ENCODE measurements around the gene GMEB2. TPM values are rescaled to one million over a fixed set of nuclear protein-coding genes. Genes with fewer than 3 reads are reported as not detected.

GMEB2 gene
- total and polyA plus RNA-seq, 10 of the 15 experiments (the other 5 are each of a cell fraction or from before 2014, with no cell fraction given) = 0.08 to 15.1 (median 6.9) TPM

DNA sequence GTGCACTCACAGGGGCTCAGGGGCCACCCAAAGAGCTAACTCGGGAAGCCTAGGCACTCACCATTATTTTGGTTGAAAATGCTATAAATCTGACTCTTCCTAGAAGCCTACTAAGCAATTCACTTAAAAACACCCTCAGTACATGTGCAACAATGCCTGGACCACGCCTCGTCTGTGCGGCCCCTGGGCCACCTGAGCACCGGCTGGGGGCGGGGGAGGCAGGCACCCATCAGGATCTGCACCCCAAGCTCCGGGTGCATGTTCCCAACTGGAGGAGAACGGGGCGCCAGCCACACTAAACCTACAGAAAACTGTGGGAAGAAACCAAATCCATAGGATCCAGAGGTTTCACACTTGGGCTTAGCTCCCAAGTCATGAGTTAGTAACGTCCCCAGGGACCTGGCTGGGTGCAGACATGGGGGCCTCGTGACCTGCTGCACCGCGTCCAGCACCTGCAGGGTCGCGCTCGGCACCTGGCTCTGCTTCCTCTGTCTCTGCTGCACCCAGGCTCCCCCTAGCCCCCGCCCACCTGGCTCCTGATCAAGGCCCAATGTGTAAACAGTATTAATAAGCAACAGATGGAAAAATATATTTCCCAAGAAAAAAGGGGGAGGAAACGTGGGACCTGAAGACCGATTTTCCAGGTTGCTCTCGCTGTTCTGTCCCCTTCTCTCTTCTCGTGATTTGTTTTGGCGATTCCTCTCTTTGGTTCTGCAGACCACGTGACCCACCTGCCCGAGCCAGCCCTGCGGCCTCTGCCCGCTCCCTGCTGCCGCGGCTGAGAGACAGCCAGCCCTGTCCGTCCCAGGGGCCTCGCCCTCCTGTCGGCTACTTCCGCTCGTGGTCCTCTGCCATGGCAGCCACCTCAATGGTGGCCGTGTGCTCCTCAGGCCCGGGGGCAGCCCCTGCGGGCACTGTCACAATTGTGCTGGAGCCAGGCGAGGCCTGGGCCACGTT is 37.4 kb downstream of the GMEB2 start (continued):
- TF ChIP-seq ZNF217 (IDR thresholded peaks at IDR 0.05) (no peak), STAT3 (IDR thresholded peaks at IDR 0.05; ENCODE audit: low read depth, low read length) (no peak), HDGF (IDR thresholded peaks at IDR 0.05) (no peak), SMAD1 (IDR thresholded peaks at IDR 0.05; ENCODE audit: low read depth, partially characterized antibody) (no peak), SP1 (IDR thresholded peaks at IDR 0.05; ENCODE audit: low read depth, low read length) (no peak), LARP7 (IDR thresholded peaks at IDR 0.05) (no peak), KDM1A (IDR thresholded peaks at IDR 0.05; ENCODE audit: borderline replicate concordance) (no peak), RUNX3 (IDR thresholded peaks at IDR 0.05; ENCODE audit: low read length) (no peak), CBX5 (IDR thresholded peaks at IDR 0.05; ENCODE audit: low read depth) (no peak), ETV6 (conservative IDR thresholded peaks at IDR 0.05 in 1 of 2, IDR thresholded peaks at IDR 0.05 in 1 of 2; ENCODE audit: borderline replicate concordance in 1 of 2, low read depth in 1 of 2) (no peak)
- TF ChIP-seq, protein P1, sequence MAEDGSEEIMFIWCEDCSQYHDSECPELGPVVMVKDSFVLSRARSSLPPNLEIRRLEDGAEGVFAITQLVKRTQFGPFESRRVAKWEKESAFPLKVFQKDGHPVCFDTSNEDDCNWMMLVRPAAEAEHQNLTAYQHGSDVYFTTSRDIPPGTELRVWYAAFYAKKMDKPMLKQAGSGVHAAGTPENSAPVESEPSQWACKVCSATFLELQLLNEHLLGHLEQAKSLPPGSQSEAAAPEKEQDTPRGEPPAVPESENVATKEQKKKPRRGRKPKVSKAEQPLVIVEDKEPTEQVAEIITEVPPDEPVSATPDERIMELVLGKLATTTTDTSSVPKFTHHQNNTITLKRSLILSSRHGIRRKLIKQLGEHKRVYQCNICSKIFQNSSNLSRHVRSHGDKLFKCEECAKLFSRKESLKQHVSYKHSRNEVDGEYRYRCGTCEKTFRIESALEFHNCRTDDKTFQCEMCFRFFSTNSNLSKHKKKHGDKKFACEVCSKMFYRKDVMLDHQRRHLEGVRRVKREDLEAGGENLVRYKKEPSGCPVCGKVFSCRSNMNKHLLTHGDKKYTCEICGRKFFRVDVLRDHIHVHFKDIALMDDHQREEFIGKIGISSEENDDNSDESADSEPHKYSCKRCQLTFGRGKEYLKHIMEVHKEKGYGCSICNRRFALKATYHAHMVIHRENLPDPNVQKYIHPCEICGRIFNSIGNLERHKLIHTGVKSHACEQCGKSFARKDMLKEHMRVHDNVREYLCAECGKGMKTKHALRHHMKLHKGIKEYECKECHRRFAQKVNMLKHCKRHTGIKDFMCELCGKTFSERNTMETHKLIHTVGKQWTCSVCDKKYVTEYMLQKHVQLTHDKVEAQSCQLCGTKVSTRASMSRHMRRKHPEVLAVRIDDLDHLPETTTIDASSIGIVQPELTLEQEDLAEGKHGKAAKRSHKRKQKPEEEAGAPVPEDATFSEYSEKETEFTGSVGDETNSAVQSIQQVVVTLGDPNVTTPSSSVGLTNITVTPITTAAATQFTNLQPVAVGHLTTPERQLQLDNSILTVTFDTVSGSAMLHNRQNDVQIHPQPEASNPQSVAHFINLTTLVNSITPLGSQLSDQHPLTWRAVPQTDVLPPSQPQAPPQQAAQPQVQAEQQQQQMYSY (CRISPR knock-in tag; IDR thresholded peaks at IDR 0.05) = no peak
- TF ChIP-seq, protein P2, sequence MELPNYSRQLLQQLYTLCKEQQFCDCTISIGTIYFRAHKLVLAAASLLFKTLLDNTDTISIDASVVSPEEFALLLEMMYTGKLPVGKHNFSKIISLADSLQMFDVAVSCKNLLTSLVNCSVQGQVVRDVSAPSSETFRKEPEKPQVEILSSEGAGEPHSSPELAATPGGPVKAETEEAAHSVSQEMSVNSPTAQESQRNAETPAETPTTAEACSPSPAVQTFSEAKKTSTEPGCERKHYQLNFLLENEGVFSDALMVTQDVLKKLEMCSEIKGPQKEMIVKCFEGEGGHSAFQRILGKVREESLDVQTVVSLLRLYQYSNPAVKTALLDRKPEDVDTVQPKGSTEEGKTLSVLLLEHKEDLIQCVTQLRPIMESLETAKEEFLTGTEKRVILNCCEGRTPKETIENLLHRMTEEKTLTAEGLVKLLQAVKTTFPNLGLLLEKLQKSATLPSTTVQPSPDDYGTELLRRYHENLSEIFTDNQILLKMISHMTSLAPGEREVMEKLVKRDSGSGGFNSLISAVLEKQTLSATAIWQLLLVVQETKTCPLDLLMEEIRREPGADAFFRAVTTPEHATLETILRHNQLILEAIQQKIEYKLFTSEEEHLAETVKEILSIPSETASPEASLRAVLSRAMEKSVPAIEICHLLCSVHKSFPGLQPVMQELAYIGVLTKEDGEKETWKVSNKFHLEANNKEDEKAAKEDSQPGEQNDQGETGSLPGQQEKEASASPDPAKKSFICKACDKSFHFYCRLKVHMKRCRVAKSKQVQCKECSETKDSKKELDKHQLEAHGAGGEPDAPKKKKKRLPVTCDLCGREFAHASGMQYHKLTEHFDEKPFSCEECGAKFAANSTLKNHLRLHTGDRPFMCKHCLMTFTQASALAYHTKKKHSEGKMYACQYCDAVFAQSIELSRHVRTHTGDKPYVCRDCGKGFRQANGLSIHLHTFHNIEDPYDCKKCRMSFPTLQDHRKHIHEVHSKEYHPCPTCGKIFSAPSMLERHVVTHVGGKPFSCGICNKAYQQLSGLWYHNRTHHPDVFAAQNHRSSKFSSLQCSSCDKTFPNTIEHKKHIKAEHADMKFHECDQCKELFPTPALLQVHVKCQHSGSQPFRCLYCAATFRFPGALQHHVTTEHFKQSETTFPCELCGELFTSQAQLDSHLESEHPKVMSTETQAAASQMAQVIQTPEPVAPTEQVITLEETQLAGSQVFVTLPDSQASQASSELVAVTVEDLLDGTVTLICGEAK (IDR thresholded peaks at IDR 0.05; ENCODE audit: borderline replicate concordance) = no peak
- TF ChIP-seq, protein P3, sequence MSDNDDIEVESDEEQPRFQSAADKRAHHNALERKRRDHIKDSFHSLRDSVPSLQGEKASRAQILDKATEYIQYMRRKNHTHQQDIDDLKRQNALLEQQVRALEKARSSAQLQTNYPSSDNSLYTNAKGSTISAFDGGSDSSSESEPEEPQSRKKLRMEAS (IDR thresholded peaks at IDR 0.05; ENCODE audit: low read depth, low read length) = no peak
